Cardiac fibroblast (primary cell): Measurements from ENCODE around the gene ASB1.

ENCODE experiments used
- DNase-seq, 2 donors: peaks; one replicate each; pipeline versions ENCODE4 v3.0.0 to v3.0.0-alpha.2; 2010; ENCODE audit warnings: low read depth in 2 of 2
- H3K4me3 ChIP-seq, 2 donors: replicated peaks in 1 of 2; 1 replicate in 1 of 2; 2 replicates in 1 of 2; pipeline ENCODE4 v1.5.1; 2011; ENCODE audit warnings: low read depth in 2 of 2, low read length in 2 of 2, mild to moderate bottlenecking in 2 of 2, moderate library complexity in 1 of 2
- TF ChIP-seq, protein P1 (sequence below): IDR thresholded peaks from one replicate; pipeline ENCODE4 v1.5.1; 2011; ENCODE audit warnings: low read depth, mild to moderate bottlenecking, low read length, inconsistent platforms

Gene ASB1

DNA sequence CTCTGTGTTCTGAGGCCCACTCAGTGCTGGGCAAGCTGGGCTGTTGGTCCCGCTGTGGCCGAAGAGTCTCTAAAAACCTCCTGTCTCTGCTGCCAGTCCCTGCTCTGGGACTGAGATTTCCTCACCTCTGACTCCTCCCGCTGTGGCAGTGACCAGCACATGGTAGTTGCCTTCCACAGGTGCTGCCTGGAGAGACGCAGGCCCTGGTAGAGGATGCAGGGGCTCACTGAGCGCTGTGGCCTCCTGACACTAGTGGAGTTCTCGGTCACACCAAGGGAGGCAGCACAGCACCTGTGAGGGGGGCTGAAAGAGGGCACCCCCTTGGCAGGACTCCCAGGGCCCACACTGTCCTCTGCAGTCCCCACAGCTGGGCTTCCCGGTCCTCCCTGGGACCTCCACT is 3.8 kb upstream of the ASB1 start:
- DNase-seq, result no peak
- TF ChIP-seq, protein P1, sequence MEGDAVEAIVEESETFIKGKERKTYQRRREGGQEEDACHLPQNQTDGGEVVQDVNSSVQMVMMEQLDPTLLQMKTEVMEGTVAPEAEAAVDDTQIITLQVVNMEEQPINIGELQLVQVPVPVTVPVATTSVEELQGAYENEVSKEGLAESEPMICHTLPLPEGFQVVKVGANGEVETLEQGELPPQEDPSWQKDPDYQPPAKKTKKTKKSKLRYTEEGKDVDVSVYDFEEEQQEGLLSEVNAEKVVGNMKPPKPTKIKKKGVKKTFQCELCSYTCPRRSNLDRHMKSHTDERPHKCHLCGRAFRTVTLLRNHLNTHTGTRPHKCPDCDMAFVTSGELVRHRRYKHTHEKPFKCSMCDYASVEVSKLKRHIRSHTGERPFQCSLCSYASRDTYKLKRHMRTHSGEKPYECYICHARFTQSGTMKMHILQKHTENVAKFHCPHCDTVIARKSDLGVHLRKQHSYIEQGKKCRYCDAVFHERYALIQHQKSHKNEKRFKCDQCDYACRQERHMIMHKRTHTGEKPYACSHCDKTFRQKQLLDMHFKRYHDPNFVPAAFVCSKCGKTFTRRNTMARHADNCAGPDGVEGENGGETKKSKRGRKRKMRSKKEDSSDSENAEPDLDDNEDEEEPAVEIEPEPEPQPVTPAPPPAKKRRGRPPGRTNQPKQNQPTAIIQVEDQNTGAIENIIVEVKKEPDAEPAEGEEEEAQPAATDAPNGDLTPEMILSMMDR, result no peak

DNA sequence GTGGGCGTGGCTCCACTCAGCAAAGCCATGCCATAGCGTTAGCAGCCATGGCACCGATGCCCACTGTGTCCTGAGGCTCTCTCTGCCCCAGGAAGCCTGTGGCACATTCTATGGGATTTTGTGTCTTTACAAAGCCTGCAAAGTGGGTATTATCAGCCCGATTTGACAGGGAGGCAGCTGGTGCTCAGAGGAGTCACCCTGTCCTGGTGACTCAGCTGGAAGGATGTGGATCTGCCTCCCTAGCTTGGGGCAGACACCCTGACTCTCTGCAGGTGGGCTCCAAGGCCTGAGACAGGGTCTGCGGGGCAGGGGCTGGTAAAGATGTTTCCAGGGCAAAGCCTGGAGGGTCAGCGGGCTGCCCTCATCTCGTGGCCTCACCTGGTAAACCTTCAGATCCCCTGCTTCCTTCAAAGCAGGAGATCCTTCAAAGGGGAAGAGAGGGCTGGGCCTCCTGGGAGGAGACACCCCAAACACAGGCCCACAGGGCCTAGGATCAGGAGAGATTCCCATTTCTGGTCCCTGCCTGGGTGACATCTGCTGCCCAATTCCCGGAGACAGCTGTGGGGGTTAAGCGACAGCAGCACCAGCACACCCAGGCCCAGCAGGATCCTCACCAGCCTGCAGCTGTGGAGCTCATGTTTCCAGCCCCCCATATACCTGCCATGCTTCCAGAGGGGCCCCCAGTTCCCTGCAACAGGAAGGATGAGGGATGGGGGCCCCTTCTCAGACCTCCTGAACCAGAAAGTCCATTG is 3.0 kb upstream of the ASB1 start:
- TF ChIP-seq, protein P1, result no peak
- peak; percentile 13 to 59 for DNase-seq
- H3K4me3 ChIP-seq, result no peak overlapping the region

More for the DNA sequence above, 3.8 kb upstream of the ASB1 start:
- H3K4me3 ChIP-seq, result no peak overlapping the region

DNA sequence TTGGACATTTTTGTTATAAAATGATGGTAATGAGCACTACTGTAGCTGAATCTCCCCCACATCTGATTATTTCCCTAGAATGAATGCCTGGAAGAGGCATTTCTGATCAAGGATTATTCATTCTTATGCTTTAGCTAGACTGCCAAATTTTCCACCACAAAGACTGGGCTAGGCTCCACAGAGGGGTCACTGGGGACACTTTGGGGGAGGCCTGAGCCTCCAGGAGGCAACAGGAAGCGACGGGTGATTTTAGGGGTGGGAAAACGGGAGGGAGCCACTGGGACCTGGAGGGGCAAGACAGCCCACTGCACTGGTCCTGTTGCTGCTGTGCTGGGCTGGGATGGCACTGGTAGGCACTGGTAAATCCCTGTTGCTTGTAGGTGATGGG is 2.4 kb upstream of the ASB1 start:
- DNase-seq, result peak; percentile 76 to 78
- TF ChIP-seq, protein P1, result no peak
- H3K4me3 ChIP-seq, result no peak overlapping the region

DNA sequence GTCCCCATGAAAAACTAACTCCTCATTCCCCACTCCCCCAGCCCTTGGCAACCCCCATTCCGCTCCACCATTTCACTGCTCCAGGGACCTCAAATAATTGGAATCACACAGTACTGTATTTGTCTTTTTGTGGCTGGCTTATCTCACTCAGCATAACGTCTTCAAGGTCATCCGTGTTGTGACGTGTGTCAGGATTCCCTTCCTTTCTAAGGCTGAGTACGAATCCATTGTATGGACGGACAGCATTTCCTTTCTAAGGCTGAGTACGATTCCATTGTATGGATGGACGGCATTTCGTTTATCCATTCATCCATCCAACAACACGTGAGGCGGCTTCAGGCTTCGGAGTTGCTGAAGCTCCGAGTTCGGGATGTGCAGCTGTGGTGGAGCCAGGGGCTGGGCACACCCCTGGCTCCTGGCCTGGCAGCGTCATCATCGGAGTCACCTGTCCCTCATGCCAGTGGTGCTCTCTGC is 1.2 kb upstream of the ASB1 start:
- no peak for DNase-seq
- peak overlapping the region; percentile 77 to 87 for H3K4me3 ChIP-seq
- TF ChIP-seq, protein P1, result no peak

DNA sequence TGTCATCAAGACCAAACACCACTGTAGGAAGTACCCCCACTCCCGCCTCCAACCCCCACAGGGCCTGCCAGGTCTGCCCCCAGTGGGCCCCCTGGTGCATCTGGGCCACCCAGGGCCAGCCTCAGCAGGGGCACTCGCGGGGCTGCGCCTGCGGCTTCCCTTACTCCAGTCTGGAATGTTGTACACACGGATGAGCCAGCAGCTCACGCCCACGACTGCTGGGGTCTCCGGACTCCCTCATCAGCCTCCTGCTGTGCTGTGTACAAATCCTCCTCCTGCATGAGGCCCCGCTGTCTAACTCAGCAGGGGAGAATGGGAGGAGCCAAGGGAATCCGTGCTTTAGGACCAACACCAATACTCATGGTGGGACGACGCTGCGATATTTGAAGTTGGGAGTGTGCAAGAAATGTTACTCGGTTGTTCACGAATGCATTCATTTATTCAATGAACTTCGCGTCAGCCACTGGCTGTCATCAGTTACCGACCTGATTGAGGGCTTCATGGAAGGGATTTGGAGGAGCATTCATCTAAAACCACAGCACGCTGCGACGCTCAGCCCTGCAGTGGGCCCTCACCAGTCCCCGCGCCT is 654 bp upstream of the ASB1 start:
- DNase-seq, result peak; percentile 74 to 75
- H3K4me3 ChIP-seq, result peak overlapping the region; percentile 77 to 87
- TF ChIP-seq, protein P1, result no peak

DNA sequence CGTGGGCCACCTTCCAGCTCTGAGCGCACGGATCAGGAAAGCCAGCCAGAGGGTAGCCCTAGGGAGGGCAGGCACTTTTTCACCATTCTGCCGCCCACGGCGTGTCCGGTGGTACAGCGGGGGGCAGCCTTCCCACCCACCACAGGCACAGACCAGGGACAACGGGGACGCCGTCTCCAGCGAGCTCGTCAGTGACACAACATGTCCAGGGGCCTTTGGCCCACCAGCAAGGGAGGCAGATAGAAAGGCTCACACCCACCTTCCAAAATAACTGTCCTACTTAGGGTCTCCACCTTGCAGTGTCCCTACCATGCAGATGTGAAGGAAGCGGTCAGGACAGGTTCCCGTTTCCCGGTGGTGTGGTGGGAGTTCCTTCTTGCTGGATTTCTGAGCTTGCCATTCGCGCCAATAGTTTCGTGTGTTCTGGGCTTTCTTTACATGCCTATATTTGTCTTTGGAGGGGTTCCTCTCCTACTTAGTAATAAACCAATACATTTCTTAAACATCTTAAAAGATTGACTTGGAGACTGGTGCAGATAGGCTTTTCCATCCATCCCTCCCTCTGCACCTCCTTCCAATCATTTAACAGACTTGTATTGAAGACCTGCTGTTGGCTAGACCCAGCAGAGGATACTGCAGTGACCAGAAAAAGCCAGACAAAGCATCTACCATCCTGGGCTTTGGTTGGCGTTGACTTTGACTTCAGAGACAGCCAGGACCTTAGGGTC is 872 bp downstream of the ASB1 start:
- TF ChIP-seq, protein P1, result no peak
- peak overlapping the region; percentile 77 to 87 for H3K4me3 ChIP-seq
- DNase-seq, result peak; percentile 11 to 42
